Mucosa of descending colon (tissue), 3 donors: ENCODE results near the gene SYCP2. TPM values are rescaled to one million over a fixed set of nuclear protein-coding genes. Genes with fewer than 3 reads are reported as not detected.

Experiments used
- ATAC-seq: fragments of 200-7000 bp; cut with Tn5 transposase; one replicate; pipeline ENCODE4 v1.9.1; 2020; ENCODE audit warnings: mild to moderate bottlenecking, moderate library complexity
- DNase-seq, 3 donors: peaks; one replicate each; pipeline ENCODE4 v3.0.0-alpha.2; 2020
- H3K36me3 ChIP-seq: fragments of 200-600 bp; one replicate; pipeline ENCODE4 v1.8.0; 2021; ENCODE audit warnings: low read depth, mild to moderate bottlenecking
- H3K4me1 ChIP-seq: fragments of 200-600 bp; one replicate; pipeline ENCODE4 v1.8.0; 2021; ENCODE audit warnings: low read depth, mild to moderate bottlenecking
- H3K4me3 ChIP-seq: fragments of 200-600 bp; one replicate; pipeline ENCODE4 v1.8.0; 2021; ENCODE audit warnings: mild to moderate bottlenecking
- H3K9me3 ChIP-seq: fragments of 200-600 bp; one replicate; pipeline ENCODE4 v1.8.0; 2021; ENCODE audit warnings: mild to moderate bottlenecking
- intact Hi-C, 2 donors: fragments of 100-400 bp; cut with DNase I in 1 of 2; cut with micrococcal nuclease in 1 of 2; formaldehyde crosslinking; loops; one replicate each; pipeline versions ENCODE4 v1.11.0 to v1.11.1; 2022; cut with DNase I, micrococcal nuclease
- total RNA-seq, 3 donors: library from RNA; stranded (reverse); fragmentation: NEBNext Ultra II Directional in 2 of 3; extraction: Animal tissue kit (Norgen Biotek cat#: 25700) in 2 of 3; gene quantifications; one replicate each; pipeline versions ENCODE4 v1.2.1 to v1.2.4, GENCODE V29; 2021 to 2023
- TF ChIP-seq, protein P1 (sequence below): fragments of 200-600 bp; IDR thresholded peaks from one replicate; pipeline ENCODE4 v1.8.0; 2022; ENCODE audit warnings: antibody characterized with exemption, mild to moderate bottlenecking
- donor health status: DM: no; HTN: no; CAD: no; lungs with moderate emphysema.
- donor health status: DM: no; HTN: no; CAD: no.
- donor health status: DM: no; HTN: yes; CAD: no.

SYCP2 gene
- total RNA-seq, 3 donors from 2014 or later, result 0.78 to 1.6 (median 1.3) TPM

DNA sequence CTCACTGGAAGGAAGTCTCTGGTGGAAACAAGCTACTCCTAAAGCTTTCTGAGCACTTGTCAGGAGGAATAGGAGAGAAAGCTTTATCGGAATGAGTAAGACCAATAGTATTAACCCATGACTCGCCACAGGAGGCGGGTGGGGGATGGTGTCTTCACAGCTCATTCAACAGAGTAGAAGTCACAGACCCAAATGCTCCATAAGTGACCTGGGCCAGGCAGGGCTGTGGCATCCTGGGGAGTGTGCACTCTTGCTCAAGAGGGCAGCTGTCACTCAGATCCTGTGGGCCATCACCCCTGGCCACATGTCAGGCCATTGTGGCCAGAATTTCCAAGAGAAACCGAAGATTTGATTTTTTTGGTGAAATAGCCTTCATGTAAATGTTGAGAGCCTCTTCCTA lies 116.0 kb downstream of the SYCP2 start:
- DNase-seq, result no peak
- H3K9me3 ChIP-seq, result no peaks in the 10 kb centered on the region
- intact Hi-C loops, result no loop called here
- no peaks in the 10 kb centered on the region for H3K4me1 ChIP-seq
- no peaks in the 10 kb centered on the region for H3K36me3 ChIP-seq
- H3K4me3 ChIP-seq, result no peak overlapping the region
- ATAC-seq, result no peak
- TF ChIP-seq, protein P1, sequence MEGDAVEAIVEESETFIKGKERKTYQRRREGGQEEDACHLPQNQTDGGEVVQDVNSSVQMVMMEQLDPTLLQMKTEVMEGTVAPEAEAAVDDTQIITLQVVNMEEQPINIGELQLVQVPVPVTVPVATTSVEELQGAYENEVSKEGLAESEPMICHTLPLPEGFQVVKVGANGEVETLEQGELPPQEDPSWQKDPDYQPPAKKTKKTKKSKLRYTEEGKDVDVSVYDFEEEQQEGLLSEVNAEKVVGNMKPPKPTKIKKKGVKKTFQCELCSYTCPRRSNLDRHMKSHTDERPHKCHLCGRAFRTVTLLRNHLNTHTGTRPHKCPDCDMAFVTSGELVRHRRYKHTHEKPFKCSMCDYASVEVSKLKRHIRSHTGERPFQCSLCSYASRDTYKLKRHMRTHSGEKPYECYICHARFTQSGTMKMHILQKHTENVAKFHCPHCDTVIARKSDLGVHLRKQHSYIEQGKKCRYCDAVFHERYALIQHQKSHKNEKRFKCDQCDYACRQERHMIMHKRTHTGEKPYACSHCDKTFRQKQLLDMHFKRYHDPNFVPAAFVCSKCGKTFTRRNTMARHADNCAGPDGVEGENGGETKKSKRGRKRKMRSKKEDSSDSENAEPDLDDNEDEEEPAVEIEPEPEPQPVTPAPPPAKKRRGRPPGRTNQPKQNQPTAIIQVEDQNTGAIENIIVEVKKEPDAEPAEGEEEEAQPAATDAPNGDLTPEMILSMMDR, result no peak

DNA sequence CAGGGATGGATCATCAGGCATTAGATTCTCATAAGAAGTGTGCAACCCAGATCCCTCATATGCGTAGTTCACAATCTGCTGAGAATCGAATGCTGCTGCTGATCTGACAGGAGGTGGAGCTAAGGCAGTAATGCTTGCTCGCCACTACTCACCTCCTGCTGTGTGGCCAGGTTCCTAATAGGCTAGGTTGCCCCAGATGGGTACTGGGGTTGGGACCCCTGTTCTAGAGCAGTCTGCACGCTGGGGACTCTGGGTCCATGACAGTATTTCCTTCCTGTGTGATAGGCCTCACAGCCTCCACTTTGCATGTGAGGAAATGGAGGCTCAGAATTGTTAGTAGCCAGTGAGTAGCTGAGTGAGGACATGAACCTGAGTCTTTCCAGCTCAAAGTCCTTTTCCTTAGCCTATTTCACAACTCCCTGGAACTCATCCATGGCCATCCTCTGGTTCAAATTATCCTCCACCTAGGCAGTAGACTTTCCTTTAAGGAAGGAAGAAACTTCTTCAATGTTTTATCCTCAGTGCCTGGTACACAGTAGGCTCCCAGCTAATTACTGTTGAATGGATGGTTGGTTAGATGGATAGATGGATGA lies 117.2 kb downstream of the SYCP2 start:
- Histone ChIP-seq H3K9me3 (no peaks in the 10 kb centered on the region), H3K36me3 (no peaks in the 10 kb centered on the region), H3K4me1 (no peaks in the 10 kb centered on the region), H3K4me3 (no peak overlapping the region)
- intact Hi-C loops, result no loop called here
- no peak for DNase-seq
- TF ChIP-seq, protein P1, result no peak
- ATAC-seq, result peak; percentile 24

DNA sequence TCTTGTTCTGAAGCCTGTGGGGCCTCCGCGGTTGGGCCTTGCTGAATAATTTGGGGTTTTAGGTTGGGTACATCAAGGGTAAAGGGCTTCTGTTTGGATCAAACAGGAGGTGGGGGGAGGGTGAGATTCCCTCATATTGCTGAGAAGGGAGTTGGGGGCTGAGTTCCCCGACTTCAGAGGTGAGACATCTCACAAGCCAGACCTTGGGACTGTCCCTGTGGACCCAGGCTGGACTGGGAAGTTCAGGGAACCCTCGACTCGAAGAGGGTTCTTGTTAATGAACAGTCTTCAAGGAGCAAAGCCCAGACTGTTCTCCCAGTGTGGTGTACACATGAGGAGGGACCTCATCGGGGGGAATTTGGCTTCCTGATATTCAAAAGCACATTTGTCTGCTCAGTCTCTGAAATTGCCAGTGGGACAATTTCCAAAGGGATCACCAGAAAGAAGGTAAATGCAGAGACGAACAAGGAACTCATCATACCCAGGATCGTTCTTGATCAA lies 118.5 kb downstream of the SYCP2 start:
- H3K4me3 ChIP-seq, result no peak overlapping the region
- no peaks in the 10 kb centered on the region for H3K4me1 ChIP-seq
- H3K9me3 ChIP-seq, result no peaks in the 10 kb centered on the region
- TF ChIP-seq, protein P1, result no peak
- intact Hi-C loops, result no loop called here
- H3K36me3 ChIP-seq, result no peaks in the 10 kb centered on the region
- ATAC-seq, result no peak
- no peak for DNase-seq

DNA sequence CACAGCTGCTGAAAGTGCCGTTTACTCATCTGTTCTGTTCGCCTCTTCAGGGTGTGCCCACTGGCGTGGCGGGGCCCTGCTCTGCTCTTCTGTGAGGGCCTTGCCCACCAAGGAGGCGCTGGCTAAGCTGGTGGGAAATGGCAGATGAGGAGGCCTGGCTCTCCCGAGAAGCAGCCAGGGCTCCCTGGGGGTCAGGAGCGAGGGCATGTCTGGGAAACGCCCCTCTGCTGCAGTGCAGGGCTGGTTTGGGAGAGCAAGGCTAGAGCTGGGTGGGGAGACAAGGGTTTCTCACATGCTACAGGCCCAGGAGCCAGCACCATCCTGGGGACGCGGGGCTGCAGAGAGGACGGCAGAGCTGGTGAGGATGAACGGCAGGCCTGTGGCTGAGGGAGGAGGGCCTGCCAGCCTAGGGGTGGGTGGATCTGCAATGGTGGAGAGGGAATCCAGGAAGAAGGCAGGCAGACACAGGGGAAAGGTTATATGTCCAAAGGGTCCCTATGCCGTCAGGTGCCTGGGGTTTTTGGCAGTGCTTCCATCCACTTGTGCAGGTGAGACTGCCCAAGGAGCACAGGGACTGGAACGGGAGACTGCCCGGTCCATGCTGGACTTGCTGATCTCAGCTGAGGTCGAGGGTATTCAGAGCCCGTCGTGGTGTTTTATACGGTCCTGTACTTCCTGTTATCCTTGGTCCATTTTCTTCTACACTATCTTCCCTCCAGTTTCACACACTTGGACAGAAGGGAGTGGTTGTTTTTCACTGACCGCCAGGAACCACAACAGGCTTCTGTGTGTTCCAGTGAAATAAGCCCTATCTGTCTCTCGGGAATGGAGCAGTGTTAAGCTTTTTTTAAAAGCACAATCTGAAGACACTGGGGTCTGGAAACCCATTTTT lies 119.2 kb downstream of the SYCP2 start:
- Histone ChIP-seq H3K4me3 (no peak overlapping the region), H3K4me1 (no peaks in the 10 kb centered on the region), H3K36me3 (no peaks in the 10 kb centered on the region), H3K9me3 (no peaks in the 10 kb centered on the region)
- DNase-seq, result no peak
- TF ChIP-seq, protein P1, result no peak
- intact Hi-C loops, result no loop called here
- no peak for ATAC-seq

Other genes starting within 250 kb of the SYCP2 start
- gene PPP1R3D, start 6.7 kb upstream of the SYCP2 start, total RNA-seq, result 10 to 100 TPM in 1 of 3 donors, 1 to 10 TPM in 2; 5.9 to 10.8 (median 6.8) TPM
- gene FAM217B, start 6.8 kb upstream of the SYCP2 start, total RNA-seq, result 10 to 100 TPM in 1 of 3 donors, 1 to 10 TPM in 2; 8.2 to 19.0 (median 9.8) TPM
- 1 to 10 TPM in 2 of 3 donors, under 1 TPM in 1; 0.48 to 2.2 (median 1.4) TPM for gene CDH26, start 24.8 kb upstream of the SYCP2 start, total RNA-seq